ENCODE data around the gene DYNLT4. TPM values are rescaled to one million over a fixed set of nuclear protein-coding genes. Genes with fewer than 3 reads are reported as not detected.

Gene DYNLT4
- total and polyA plus RNA-seq, 2 of the 13 experiments (the other 11 are each of a cell fraction or from before 2014, with no cell fraction given), result 0.77 TPM; not detected in 1

DNA sequence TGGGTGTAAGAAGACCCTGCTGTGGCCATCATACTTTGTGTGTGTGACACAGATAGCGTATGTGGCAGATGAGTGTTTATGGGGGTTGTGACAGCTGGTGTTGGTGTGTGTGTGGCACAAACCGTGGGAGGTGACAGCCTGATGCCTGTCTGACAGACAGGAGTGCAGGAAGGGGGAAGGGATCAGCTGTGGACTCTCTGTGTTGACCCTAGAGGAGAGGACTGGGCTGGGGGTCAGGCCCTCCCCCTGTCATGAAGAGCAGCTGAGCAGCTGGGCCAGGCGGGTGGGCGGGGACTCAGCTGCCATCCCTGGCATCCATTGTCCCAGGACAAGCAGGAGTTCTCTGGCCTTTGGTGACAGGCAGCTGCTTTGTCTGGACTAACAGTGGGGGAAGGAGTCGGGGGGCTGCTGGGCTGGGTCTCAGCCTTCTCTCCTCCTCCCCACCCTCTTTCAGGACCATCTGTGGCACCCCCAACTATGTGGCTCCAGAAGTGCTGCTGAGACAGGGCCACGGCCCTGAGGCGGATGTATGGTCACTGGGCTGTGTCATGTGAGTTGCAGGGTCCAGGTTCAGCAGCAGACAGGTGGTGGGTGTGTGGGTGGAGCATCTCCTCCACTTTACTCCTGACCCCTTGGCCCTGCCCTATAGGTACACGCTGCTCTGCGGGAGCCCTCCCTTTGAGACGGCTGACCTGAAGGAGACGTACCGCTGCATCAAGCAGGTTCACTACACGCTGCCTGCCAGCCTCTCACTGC, 4.7 kb downstream of the DYNLT4 start (continued):
- TF ChIP-seq, protein P1, sequence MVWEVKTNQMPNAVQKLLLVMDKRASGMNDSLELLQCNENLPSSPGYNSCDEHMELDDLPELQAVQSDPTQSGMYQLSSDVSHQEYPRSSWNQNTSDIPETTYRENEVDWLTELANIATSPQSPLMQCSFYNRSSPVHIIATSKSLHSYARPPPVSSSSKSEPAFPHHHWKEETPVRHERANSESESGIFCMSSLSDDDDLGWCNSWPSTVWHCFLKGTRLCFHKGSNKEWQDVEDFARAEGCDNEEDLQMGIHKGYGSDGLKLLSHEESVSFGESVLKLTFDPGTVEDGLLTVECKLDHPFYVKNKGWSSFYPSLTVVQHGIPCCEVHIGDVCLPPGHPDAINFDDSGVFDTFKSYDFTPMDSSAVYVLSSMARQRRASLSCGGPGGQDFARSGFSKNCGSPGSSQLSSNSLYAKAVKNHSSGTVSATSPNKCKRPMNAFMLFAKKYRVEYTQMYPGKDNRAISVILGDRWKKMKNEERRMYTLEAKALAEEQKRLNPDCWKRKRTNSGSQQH (CRISPR knock-in tag; IDR thresholded peaks at IDR 0.05; ENCODE audit: low read depth), result no peak
- TF ChIP-seq BORCS8-MEF2B (CRISPR knock-in tag; IDR thresholded peaks at IDR 0.05) (no peak), TBX2 (CRISPR knock-in tag; IDR thresholded peaks at IDR 0.05; ENCODE audit: borderline replicate concordance) (no peak), AHR (CRISPR knock-in tag; IDR thresholded peaks at IDR 0.05) (no peak), ZNF225 (CRISPR knock-in tag; IDR thresholded peaks at IDR 0.05) (0 out of 2 replicates have a peak, but pooled peaks have one; percentile 10), HOXA3 (CRISPR knock-in tag; IDR thresholded peaks at IDR 0.05) (peak; percentile 15; the same call in 1 of the 2 replicates), SIN3A (IDR thresholded peaks at IDR 0.05; ENCODE audit: borderline replicate concordance, low read depth, low read length) (no peak), KAT2B (IDR thresholded peaks at IDR 0.05; ENCODE audit: borderline replicate concordance, low read depth, low read length) (no peak), ZNF446 (CRISPR knock-in tag; IDR thresholded peaks at IDR 0.05) (no peak), GFI1 (CRISPR knock-in tag; IDR thresholded peaks at IDR 0.05; ENCODE audit: borderline replicate concordance) (no peak), ZNF660 (CRISPR knock-in tag; IDR thresholded peaks at IDR 0.05; ENCODE audit: borderline replicate concordance, low read depth) (no peak), ZNF605 (CRISPR knock-in tag; IDR thresholded peaks at IDR 0.05) (no peak), ZNF431 (CRISPR knock-in tag; IDR thresholded peaks at IDR 0.05; ENCODE audit: borderline replicate concordance, low read depth) (no peak), FOSL1 (CRISPR knock-in tag; IDR thresholded peaks at IDR 0.05; ENCODE audit: borderline replicate concordance) (no peak)
- TF ChIP-seq, protein P2, sequence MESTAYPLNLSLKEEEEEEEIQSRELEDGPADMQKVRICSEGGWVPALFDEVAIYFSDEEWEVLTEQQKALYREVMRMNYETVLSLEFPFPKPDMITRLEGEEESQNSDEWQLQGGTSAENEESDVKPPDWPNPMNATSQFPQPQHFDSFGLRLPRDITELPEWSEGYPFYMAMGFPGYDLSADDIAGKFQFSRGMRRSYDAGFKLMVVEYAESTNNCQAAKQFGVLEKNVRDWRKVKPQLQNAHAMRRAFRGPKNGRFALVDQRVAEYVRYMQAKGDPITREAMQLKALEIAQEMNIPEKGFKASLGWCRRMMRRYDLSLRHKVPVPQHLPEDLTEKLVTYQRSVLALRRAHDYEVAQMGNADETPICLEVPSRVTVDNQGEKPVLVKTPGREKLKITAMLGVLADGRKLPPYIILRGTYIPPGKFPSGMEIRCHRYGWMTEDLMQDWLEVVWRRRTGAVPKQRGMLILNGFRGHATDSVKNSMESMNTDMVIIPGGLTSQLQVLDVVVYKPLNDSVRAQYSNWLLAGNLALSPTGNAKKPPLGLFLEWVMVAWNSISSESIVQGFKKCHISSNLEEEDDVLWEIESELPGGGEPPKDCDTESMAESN (CRISPR knock-in tag; conservative IDR thresholded peaks at IDR 0.05), result no peak
- TF ChIP-seq, protein P3, sequence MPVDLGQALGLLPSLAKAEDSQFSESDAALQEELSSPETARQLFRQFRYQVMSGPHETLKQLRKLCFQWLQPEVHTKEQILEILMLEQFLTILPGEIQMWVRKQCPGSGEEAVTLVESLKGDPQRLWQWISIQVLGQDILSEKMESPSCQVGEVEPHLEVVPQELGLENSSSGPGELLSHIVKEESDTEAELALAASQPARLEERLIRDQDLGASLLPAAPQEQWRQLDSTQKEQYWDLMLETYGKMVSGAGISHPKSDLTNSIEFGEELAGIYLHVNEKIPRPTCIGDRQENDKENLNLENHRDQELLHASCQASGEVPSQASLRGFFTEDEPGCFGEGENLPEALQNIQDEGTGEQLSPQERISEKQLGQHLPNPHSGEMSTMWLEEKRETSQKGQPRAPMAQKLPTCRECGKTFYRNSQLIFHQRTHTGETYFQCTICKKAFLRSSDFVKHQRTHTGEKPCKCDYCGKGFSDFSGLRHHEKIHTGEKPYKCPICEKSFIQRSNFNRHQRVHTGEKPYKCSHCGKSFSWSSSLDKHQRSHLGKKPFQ (CRISPR knock-in tag; IDR thresholded peaks at IDR 0.05; ENCODE audit: insufficient replicate concordance), result no peak
- TF ChIP-seq, protein P4, sequence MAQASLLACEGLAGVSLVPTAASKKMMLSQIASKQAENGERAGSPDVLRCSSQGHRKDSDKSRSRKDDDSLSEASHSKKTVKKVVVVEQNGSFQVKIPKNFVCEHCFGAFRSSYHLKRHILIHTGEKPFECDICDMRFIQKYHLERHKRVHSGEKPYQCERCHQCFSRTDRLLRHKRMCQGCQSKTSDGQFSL (CRISPR knock-in tag; IDR thresholded peaks at IDR 0.05), result no peak
- TF ChIP-seq, protein P5, sequence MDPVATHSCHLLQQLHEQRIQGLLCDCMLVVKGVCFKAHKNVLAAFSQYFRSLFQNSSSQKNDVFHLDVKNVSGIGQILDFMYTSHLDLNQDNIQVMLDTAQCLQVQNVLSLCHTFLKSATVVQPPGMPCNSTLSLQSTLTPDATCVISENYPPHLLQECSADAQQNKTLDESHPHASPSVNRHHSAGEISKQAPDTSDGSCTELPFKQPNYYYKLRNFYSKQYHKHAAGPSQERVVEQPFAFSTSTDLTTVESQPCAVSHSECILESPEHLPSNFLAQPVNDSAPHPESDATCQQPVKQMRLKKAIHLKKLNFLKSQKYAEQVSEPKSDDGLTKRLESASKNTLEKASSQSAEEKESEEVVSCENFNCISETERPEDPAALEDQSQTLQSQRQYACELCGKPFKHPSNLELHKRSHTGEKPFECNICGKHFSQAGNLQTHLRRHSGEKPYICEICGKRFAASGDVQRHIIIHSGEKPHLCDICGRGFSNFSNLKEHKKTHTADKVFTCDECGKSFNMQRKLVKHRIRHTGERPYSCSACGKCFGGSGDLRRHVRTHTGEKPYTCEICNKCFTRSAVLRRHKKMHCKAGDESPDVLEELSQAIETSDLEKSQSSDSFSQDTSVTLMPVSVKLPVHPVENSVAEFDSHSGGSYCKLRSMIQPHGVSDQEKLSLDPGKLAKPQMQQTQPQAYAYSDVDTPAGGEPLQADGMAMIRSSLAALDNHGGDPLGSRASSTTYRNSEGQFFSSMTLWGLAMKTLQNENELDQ (CRISPR knock-in tag; IDR thresholded peaks at IDR 0.05; ENCODE audit: borderline replicate concordance), result no peak
- TF ChIP-seq, protein P6, sequence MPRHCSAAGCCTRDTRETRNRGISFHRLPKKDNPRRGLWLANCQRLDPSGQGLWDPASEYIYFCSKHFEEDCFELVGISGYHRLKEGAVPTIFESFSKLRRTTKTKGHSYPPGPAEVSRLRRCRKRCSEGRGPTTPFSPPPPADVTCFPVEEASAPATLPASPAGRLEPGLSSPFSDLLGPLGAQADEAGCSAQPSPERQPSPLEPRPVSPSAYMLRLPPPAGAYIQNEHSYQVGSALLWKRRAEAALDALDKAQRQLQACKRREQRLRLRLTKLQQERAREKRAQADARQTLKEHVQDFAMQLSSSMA (CRISPR knock-in tag; IDR thresholded peaks at IDR 0.05), result no peak
